Activated T-helper 17 cell treated with anti-CD3 and anti-CD28 coated beads, Interleukin-2, amount 50 U/mL, for 72 hours (primary cell): ENCODE results near the gene BRD2. TPM values are rescaled to one million over a fixed set of nuclear protein-coding genes. Genes with fewer than 3 reads are reported as not detected.

Experiments used
- ATAC-seq: fragments of 150-1000 bp; cut with Tn5 transposase; replicated peaks from 2 replicates; pipeline ENCODE4 v1.10.0; 2021; ENCODE audit warnings: mild to moderate bottlenecking, moderate library complexity
- H3K27ac Mint-ChIP-seq: one replicate; pipeline ENCODE4 v1.8.0; 2022; ENCODE audit warnings: mixed read lengths
- H3K27me3 Mint-ChIP-seq: one replicate; pipeline ENCODE4 v1.8.0; 2022; ENCODE audit warnings: mixed read lengths
- H3K36me3 Mint-ChIP-seq: one replicate; pipeline ENCODE4 v1.8.0; 2022; ENCODE audit warnings: low read depth, mild to moderate bottlenecking, mixed read lengths
- H3K4me1 Mint-ChIP-seq: one replicate; pipeline ENCODE4 v1.8.0; 2022; ENCODE audit warnings: mixed read lengths
- H3K4me3 Mint-ChIP-seq: one replicate; pipeline ENCODE4 v1.8.0; 2022; ENCODE audit warnings: mild to moderate bottlenecking, mixed read lengths
- H3K9me3 Mint-ChIP-seq: one replicate; pipeline ENCODE4 v1.8.0; 2022; ENCODE audit warnings: mixed read lengths
- total RNA-seq, 2 donors: library from RNA; stranded (reverse); gene quantifications; one replicate each; pipeline ENCODE4 v1.2.3, GENCODE V29; 2022

Gene BRD2
- total RNA-seq, 2 donors from 2014 or later: 229 to 281 TPM

DNA sequence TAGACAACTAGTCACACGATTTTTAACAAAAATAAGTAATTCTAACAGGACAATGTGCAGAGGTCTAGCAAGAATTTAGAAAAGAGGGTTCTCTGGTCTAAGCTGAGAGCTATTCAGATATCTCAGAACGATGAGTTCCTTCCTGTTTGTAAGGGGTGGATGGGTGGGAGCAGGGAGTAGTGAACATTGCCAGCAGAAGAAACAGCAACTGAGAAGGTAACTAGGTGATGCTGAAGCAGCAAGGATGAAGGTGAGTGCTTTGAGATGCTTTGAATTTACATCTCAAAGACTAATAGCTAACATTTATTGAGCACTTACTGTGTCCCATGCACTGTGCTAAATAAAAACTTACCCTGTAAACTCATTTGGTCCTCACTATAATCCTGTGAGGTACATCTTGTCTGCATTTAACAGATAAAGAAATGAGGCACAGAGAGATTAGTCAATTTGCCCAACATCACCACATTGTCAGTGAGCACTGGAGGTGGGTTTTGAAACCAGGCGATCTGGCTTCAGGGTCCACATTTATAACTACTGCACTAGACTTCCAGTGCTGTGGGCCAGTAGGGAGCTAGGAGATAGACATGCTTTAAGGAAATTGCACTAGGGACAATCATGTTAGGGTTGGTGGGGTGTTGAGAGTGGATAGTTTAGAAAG is 15.7 kb downstream of the BRD2 start:
- no peaks in the 10 kb centered on the region for H3K9me3 Mint-ChIP-seq
- no peaks in the 10 kb centered on the region for H3K27me3 Mint-ChIP-seq
- peak overlapping the region; percentile 55 for H3K27ac Mint-ChIP-seq
- H3K4me1 Mint-ChIP-seq: peaks cover 14% of the 10 kb centered on the region
- no peak overlapping the region for H3K4me3 Mint-ChIP-seq
- peaks cover 38% of the 10 kb centered on the region for H3K36me3 Mint-ChIP-seq
- ATAC-seq: peak; percentile 41

- no peaks in the 10 kb centered on the region for H3K9me3 Mint-ChIP-seq
- peak; percentile 74 for ATAC-seq
- H3K4me1 Mint-ChIP-seq: peaks cover 14% of the 10 kb centered on the region
- no peaks in the 10 kb centered on the region for H3K27me3 Mint-ChIP-seq
- H3K27ac Mint-ChIP-seq: no peak overlapping the region
- peaks cover 31% of the 10 kb centered on the region for H3K36me3 Mint-ChIP-seq
- H3K4me3 Mint-ChIP-seq: no peak overlapping the region
Observed at GRCh38 chr6:32984622-32985389, 16.4 kb downstream of the BRD2 start.

GRCh38 chr6:32989368-32989767 is 21.0 kb downstream of the BRD2 start:
- H3K4me3 Mint-ChIP-seq: no peak overlapping the region
- H3K36me3 Mint-ChIP-seq: no peaks in the 10 kb centered on the region
- no peak for ATAC-seq
- H3K27ac Mint-ChIP-seq: no peak overlapping the region
- H3K9me3 Mint-ChIP-seq: no peaks in the 10 kb centered on the region
- H3K27me3 Mint-ChIP-seq: peaks cover 3% of the 10 kb centered on the region
- peaks cover 3% of the 10 kb centered on the region for H3K4me1 Mint-ChIP-seq

DNA sequence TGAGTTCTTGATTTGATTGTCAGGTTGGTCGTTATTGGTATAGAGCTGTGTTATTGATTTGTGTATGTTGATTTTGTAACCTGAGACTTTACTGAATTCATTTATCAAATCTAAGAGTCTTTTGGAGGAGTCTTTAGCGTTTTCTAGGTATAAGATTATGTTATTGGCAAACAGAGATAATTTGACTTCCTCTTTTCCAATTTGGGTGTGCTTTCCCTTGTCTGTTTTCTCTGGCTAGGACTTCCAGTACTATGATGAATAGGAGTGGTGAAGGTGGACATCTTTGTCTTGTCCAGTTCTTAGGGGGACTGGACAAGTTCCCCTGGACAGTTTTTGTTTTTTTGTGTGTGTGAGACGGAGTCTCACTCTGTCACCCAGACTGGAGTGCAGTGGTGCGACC is 23.6 kb downstream of the BRD2 start:
- ATAC-seq: no peak
- Mint-ChIP-seq H3K27me3 (peaks cover 3% of the 10 kb centered on the region), H3K4me1 (no peaks in the 10 kb centered on the region), H3K9me3 (no peaks in the 10 kb centered on the region), H3K36me3 (no peaks in the 10 kb centered on the region), H3K27ac (no peak overlapping the region), H3K4me3 (no peak overlapping the region)

- Mint-ChIP-seq H3K27ac (no peak overlapping the region), H3K4me1 (no peaks in the 10 kb centered on the region), H3K4me3 (no peak overlapping the region), H3K36me3 (no peaks in the 10 kb centered on the region), H3K27me3 (peaks cover 3% of the 10 kb centered on the region), H3K9me3 (no peaks in the 10 kb centered on the region)
- ATAC-seq: no peak
Observed at GRCh38 chr6:32993363-32993973, 25.1 kb downstream of the BRD2 start.

- no peak for ATAC-seq
- no peak overlapping the region for H3K4me3 Mint-ChIP-seq
- H3K27ac Mint-ChIP-seq: no peak overlapping the region
- H3K36me3 Mint-ChIP-seq: no peaks in the 10 kb centered on the region
- peaks cover 8% of the 10 kb centered on the region for H3K27me3 Mint-ChIP-seq
- H3K4me1 Mint-ChIP-seq: peaks cover 5% of the 10 kb centered on the region
- H3K9me3 Mint-ChIP-seq: no peaks in the 10 kb centered on the region
Observed at GRCh38 chr6:32995448-32995847, 27.1 kb downstream of the BRD2 start.

DNA sequence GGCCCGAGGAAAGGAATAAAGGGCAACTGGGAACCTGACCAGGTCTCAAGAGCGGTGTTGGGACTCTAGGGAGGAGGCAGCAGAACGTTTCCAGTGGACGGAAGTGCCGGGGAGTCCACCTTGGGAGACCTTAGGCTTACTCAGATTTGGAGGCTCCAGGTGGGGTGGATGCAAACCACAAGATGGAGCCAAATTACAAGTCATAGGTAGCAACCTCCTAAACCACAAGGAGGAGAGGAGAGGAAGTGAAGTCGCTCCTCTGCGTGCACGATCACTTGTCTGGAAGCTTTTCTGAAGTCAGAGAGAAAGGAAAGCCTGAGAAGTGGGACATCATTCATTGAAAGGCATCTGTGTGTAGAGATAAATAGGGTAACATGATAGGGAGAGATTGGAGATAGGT is 31.7 kb downstream of the BRD2 start:
- peaks cover 27% of the 10 kb centered on the region for H3K27me3 Mint-ChIP-seq
- H3K27ac Mint-ChIP-seq: no peak overlapping the region
- H3K9me3 Mint-ChIP-seq: no peaks in the 10 kb centered on the region
- H3K4me3 Mint-ChIP-seq: no peak overlapping the region
- H3K4me1 Mint-ChIP-seq: peaks cover 6% of the 10 kb centered on the region
- H3K36me3 Mint-ChIP-seq: no peaks in the 10 kb centered on the region
- peak; percentile 73 for ATAC-seq

GRCh38 chr6:33001685-33002084 is 33.3 kb downstream of the BRD2 start:
- ATAC-seq: no peak
- Mint-ChIP-seq H3K27ac (no peak overlapping the region), H3K4me1 (peaks cover 6% of the 10 kb centered on the region), H3K36me3 (no peaks in the 10 kb centered on the region), H3K27me3 (peaks cover 31% of the 10 kb centered on the region), H3K9me3 (no peaks in the 10 kb centered on the region), H3K4me3 (no peak overlapping the region)

DNA sequence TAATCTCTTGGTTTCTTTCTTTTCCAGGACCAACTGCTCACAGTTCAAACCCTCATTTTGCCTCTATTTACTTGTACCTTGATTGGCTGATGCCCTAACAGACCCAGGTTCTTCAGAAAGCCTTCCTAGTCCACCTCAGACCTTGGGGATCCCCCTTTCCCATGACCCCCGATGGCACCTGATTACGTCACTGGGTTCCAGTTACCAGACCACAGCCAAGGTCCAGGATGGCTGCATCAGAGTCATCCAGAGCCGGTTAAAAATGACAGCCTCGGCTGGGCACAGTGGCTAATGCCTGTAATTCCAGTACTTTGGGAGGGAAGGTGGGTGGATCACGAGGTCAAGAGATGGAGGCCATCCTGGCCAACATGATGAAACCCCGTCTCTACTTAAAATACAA is 36.5 kb downstream of the BRD2 start:
- Mint-ChIP-seq H3K36me3 (no peaks in the 10 kb centered on the region), H3K27ac (no peak overlapping the region), H3K4me3 (no peak overlapping the region), H3K4me1 (peaks cover 19% of the 10 kb centered on the region), H3K9me3 (no peaks in the 10 kb centered on the region), H3K27me3 (peaks cover 41% of the 10 kb centered on the region)
- no peak for ATAC-seq

DNA sequence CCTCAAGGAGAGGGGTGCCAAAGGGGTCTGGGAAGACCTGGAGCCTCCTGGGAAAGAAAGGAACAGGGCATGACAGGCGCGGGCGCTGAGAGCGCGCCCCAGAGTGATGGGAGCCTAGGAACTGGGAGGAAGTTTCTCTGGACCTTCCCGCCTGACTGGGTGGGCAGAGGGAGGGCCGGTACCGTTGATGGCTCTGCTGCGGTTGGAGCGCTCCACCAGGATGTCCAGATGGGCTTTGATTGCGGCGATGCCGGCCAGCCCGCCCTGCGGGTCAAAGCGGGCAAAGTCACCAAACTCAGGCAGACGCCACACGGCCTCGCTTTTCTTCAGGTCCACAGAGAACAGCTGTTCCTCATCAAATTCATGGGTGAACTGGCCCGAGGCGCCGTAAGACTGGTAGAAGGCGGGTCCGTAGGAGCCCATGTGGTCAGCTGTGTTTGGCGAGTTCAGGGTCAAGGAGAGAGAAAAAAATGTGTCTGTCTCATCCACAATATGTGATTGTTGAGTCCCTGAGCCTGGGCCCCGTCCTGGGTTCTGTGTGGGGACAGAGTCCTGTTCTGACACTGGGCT is 39.5 kb downstream of the BRD2 start:
- peaks cover 13% of the 10 kb centered on the region for H3K4me1 Mint-ChIP-seq
- H3K9me3 Mint-ChIP-seq: no peaks in the 10 kb centered on the region
- no peak for ATAC-seq
- peaks cover 29% of the 10 kb centered on the region for H3K27me3 Mint-ChIP-seq
- H3K36me3 Mint-ChIP-seq: no peaks in the 10 kb centered on the region
- no peak overlapping the region for H3K4me3 Mint-ChIP-seq
- peak overlapping the region; percentile 76 for H3K27ac Mint-ChIP-seq

DNA sequence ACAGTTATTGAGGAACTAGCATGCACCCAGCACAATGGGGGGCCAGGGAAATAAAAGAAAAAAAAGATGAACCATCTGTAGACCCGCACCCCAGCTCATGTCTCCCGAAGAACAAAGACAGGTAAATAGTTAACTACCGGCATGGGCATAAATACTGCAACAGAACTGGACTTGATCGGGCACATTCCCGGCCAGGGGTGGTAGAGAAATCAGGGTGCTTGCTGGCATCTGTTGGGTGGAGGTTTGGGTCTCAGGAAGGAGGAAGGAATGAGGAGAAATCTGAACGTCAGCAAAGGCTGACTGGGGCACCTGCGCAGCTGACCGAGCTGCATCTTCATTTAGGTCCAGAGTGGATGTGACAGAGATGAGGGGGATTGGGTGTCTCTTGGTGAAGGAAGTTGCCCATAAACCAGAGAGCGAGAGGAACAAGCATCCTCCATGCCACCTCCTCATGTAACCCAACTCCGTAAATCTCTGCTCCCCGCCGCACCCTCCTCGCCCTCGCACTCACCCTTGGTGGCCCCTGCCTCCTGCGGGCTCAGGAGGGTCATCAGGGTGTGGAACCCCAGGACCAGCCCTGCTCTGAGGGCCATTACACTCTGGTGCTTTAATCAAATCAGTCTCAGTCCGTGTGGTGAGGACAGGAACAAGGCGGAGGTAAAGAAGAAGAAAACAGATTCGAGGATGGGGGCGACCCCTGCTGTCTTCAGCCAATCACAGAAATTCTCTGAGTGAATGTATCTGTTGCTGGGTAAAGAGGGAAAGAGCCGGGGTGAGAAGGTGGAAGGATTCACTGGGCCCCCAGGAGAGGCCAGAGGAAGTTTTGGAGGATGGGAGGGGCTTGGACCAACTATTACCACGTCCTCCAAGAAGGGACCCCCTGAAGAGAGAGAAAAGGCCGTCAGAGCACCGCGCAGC is 40.8 kb downstream of the BRD2 start, which contains the start of gene HLA-DOA:
Gene HLA-DOA (minus strand): TSS at position 648 of the 918 bp plus-strand sequence.
- no peaks in the 10 kb centered on the region for H3K36me3 Mint-ChIP-seq
- peak within 1 kb of the TSS; percentile 51 for H3K4me3 Mint-ChIP-seq
- no peaks in the 10 kb centered on the region for H3K9me3 Mint-ChIP-seq
- ATAC-seq: peak; percentile 72
- peaks cover 24% of the 10 kb centered on the region for H3K27me3 Mint-ChIP-seq
- peaks cover 13% of the 10 kb centered on the region for H3K4me1 Mint-ChIP-seq
- H3K27ac Mint-ChIP-seq: peak within 1 kb of the TSS; percentile 76

DNA sequence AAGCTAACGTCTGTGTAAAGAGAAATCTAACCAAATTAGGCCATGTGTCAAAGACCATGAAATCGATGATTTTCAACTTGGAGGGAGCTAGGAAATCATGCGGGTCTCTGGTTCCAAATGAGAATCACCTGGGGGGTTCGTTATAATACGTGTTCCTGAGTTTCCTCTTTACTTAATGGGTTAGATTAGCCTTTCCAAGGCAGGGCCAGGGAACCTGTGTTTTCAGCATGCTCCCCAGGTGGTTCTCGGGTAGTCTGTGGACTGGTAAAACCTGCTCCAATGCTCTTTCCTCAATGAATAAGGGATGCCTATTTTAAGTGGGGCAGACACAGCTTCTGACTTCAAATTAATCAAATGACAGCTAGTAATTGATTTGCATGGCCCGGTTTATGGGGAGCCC is 42.0 kb downstream of the BRD2 start:
- Mint-ChIP-seq H3K4me3 (no peak overlapping the region), H3K9me3 (no peaks in the 10 kb centered on the region), H3K36me3 (no peaks in the 10 kb centered on the region), H3K27ac (no peak overlapping the region), H3K4me1 (peaks cover 13% of the 10 kb centered on the region), H3K27me3 (peaks cover 24% of the 10 kb centered on the region)
- ATAC-seq: no peak

- Mint-ChIP-seq H3K9me3 (no peaks in the 10 kb centered on the region), H3K27me3 (peaks cover 14% of the 10 kb centered on the region), H3K4me3 (no peak overlapping the region), H3K4me1 (peaks cover 17% of the 10 kb centered on the region), H3K36me3 (no peaks in the 10 kb centered on the region), H3K27ac (no peak overlapping the region)
- no peak for ATAC-seq
Observed at GRCh38 chr6:33013608-33014007, 45.2 kb downstream of the BRD2 start.
